BE2C (cell line): ENCODE data around the gene TXNL4A.

Experiments used
- DNase-seq: peaks from one replicate; pipeline ENCODE4 v3.0.0-alpha.2; 2020
- H3K27me3 ChIP-seq: fragments of 250-450 bp; sonication (Bioruptor Pico); 2 replicates; pipeline ENCODE4 v1.5.1; 2020; ENCODE audit warnings: mild to moderate bottlenecking
- H3K36me3 ChIP-seq: fragments of 250-450 bp; sonication (Bioruptor Pico); 2 replicates; pipeline ENCODE4 v1.5.1; 2020; ENCODE audit warnings: mild to moderate bottlenecking
- H3K4me1 ChIP-seq: fragments of 250-450 bp; sonication (Bioruptor Pico); 2 replicates; pipeline ENCODE4 v1.5.1; 2020
- H3K4me3 ChIP-seq: 2 replicates; pipeline ENCODE4 v1.5.1; 2011; ENCODE audit warnings: low read depth, low read length
- H3K9me3 ChIP-seq: fragments of 250-450 bp; sonication (Bioruptor Pico); 2 replicates; pipeline ENCODE4 v1.5.1; 2020
- CTCF ChIP-seq: IDR thresholded peaks from 2 replicates; pipeline ENCODE4 v1.5.1; 2012; ENCODE audit warnings: mild to moderate bottlenecking, low read depth, low read length

Gene TXNL4A

GRCh38 chr18:79926306-79926705 lies 62.1 kb downstream of the TXNL4A start:
- DNase-seq: no peak
- no peaks in the 10 kb centered on the region for H3K9me3 ChIP-seq
- no peaks in the 10 kb centered on the region for H3K27me3 ChIP-seq
- no peaks in the 10 kb centered on the region for H3K36me3 ChIP-seq
- H3K4me1 ChIP-seq: no peaks in the 10 kb centered on the region
- TF ChIP-seq CTCF: no peak
- H3K4me3 ChIP-seq: no peak overlapping the region

DNA sequence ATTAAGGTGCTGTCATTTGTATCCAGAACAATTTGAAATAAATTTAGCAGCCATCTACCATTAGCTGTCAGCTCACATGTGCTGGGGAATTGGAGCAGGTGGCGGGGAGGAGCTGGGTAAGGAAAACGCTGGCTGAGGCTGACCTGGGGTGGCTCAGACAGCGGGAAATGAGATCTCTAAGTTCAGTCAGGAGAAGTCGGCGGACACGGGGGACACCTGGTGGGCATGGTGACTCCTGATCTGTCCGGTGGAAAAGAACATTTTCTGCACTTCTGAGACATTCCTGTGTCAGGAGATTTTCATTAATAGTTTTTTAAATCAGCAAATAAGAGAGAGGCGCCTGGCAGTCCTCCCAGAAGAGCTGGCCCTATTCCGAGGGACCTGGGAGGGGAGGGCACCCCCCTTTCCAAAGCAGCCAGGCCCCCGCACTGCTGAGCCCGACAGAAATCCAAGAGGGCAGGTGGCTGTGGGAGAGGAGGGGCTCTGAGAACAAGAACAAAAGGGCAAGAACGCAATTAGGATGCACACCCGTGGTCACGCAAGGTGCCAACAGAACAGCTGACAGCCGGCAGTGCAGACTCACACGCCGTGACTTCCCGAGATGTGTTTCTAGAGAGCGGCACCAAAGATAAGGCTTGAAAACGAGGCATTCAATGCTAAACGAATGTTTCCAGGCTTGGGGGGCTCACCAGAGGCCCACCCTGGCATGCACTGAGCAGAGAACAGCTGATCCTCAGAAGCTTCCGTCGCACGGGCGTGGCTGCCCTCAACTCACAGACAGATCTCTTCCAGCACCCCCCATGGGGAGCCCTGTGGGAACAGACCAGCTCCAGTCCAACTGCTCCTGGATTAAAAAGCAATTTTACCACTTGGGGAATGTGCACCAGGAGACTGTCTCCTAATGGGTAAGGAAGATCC lies 63.3 kb downstream of the TXNL4A start:
- no peaks in the 10 kb centered on the region for H3K36me3 ChIP-seq
- no peak for DNase-seq

DNA sequence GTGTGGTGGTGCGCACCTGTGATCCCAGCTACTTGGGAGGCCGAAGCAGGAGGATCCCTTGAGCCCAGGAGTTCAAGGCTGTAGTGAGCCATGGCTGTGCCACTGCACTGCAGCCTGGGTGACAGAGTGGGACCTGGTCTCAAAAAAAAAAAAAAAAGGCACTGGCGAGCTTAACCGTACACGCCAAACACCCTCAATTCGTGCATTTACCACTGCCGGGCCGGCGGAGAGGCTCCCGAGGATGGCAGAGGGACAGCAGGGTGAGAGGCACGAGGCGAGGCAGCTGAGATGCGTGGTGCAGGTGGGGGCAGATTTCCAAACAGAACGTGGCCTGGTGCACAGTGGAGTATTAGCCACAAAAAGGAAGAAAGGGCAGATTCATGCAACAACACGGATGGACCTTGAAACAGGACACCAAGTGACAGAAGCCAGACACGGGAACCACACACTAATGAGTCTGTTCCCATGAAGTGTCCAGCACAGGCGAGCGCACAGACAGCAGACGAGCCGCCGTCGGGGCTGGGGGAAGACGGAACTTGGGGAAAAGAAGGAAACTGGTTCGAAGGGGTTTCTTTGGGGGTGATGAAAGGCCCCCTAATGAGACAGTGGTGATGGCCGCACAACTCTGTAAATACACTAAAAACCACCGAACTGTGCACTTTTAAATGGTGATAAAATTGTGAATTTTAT lies 64.3 kb downstream of the TXNL4A start:
- no peak for DNase-seq
- Histone ChIP-seq H3K4me3 (no peak overlapping the region), H3K27me3 (no peaks in the 10 kb centered on the region), H3K4me1 (no peaks in the 10 kb centered on the region), H3K9me3 (no peaks in the 10 kb centered on the region), H3K36me3 (no peaks in the 10 kb centered on the region)
- TF ChIP-seq CTCF: no peak

More for the DNA sequence above, 63.3 kb downstream of the TXNL4A start:
- H3K4me1 ChIP-seq: no peaks in the 10 kb centered on the region
- H3K27me3 ChIP-seq: no peaks in the 10 kb centered on the region
- no peak overlapping the region for H3K4me3 ChIP-seq
- TF ChIP-seq CTCF: no peak
- no peaks in the 10 kb centered on the region for H3K9me3 ChIP-seq

DNA sequence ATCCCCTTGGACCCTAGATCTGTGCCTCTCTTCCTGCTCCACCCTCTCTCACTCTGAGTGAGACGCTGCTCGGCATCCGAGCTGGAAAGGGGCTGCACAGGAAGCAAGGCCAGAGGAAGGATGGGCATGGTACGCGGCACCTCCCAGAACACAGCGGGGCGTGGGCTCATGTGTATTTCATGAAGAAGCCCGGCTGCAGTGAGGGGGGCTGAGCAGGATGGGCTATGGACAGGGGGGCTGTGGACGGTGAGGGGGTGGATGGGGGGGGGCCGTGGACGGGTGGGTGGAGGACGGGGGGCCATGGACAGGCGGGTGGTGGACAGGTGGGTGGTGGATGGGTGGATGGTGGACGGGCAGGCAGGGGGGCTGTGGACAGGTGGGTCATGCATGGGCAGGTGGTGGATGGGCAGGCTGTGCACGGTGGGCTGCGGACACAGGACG lies 65.4 kb downstream of the TXNL4A start:
- DNase-seq: no peak
- Histone ChIP-seq H3K27me3 (no peaks in the 10 kb centered on the region), H3K9me3 (no peaks in the 10 kb centered on the region), H3K36me3 (no peaks in the 10 kb centered on the region), H3K4me1 (no peaks in the 10 kb centered on the region), H3K4me3 (no peak overlapping the region)
- no peak for TF ChIP-seq CTCF

- no peak for TF ChIP-seq CTCF
- Histone ChIP-seq H3K4me3 (no peak overlapping the region), H3K4me1 (no peaks in the 10 kb centered on the region), H3K27me3 (no peaks in the 10 kb centered on the region), H3K36me3 (no peaks in the 10 kb centered on the region), H3K9me3 (no peaks in the 10 kb centered on the region)
- DNase-seq: no peak
Measured at GRCh38 chr18:79921984-79922965, 66.1 kb downstream of the TXNL4A start.
